LNCaP clone FGC (cell line): Measurements from ENCODE around the gene L3MBTL2.

Experiments used
- DNase-seq: peaks from one replicate; pipeline ENCODE4 v3.0.0-alpha.2; 2011; ENCODE audit warnings: low read depth
- H3K4me3 ChIP-seq: 2 replicates; pipeline ENCODE4 v1.5.1; 2011; ENCODE audit warnings: mild to moderate bottlenecking, low read depth, low read length, control low read depth
- CTCF ChIP-seq: IDR thresholded peaks from 2 replicates; pipeline ENCODE4 v1.5.1; 2012; ENCODE audit warnings: mild to moderate bottlenecking; ENCODE audit not compliant: control insufficient read depth, insufficient read depth; ENCODE audit errors: extremely low read depth

L3MBTL2 gene

GRCh38 chr22:41248314-41248713 lies 43.2 kb downstream of the L3MBTL2 start:
- no peak overlapping the region for H3K4me3 ChIP-seq
- TF ChIP-seq CTCF, result no peak
- no peak for DNase-seq

GRCh38 chr22:41248758-41249157 lies 43.6 kb downstream of the L3MBTL2 start:
- no peak for TF ChIP-seq CTCF
- no peak for DNase-seq

GRCh38 chr22:41249442-41249841 lies 44.3 kb downstream of the L3MBTL2 start:
- no peak overlapping the region for H3K4me3 ChIP-seq
- DNase-seq, result no peak
- TF ChIP-seq CTCF, result no peak

More at GRCh38 chr22:41248758-41249157, 43.6 kb downstream of the L3MBTL2 start:
- H3K4me3 ChIP-seq, result no peak overlapping the region

- H3K4me3 ChIP-seq, result no peak overlapping the region
- DNase-seq, result no peak
- no peak for TF ChIP-seq CTCF
Measured at GRCh38 chr22:41250127-41250526, 45.0 kb downstream of the L3MBTL2 start.

GRCh38 chr22:41252365-41252764 lies 47.3 kb downstream of the L3MBTL2 start:
- no peak for TF ChIP-seq CTCF
- no peak for DNase-seq
- no peak overlapping the region for H3K4me3 ChIP-seq

- DNase-seq, result no peak
- no peak for TF ChIP-seq CTCF
- H3K4me3 ChIP-seq, result no peak overlapping the region
Measured at GRCh38 chr22:41254230-41254629, 49.1 kb downstream of the L3MBTL2 start.
